Stomach (tissue), 4 donors: ENCODE results near the gene PTPN4.

Experiments used
- EP300 ChIP-seq: sonication (generic); formaldehyde crosslinking; IDR thresholded peaks from one replicate; pipeline ENCODE4 v1.6.1; 2017; ENCODE audit warnings: antibody characterized with exemption
- POLR2A ChIP-seq, 4 donors: fragments of 450-650 bp; IDR thresholded peaks; one replicate each; pipeline ENCODE4 v1.6.1; 2016; ENCODE audit warnings: antibody characterized with exemption in 4 of 4, control low read depth in 2 of 4, mild to moderate bottlenecking in 1 of 4, moderate library complexity in 1 of 4
- POLR2AphosphoS5 ChIP-seq, 3 donors: sonication (generic); formaldehyde crosslinking; IDR thresholded peaks; one replicate each; pipeline ENCODE4 v1.6.1; 2016; ENCODE audit warnings: antibody characterized with exemption in 3 of 3

DNA sequence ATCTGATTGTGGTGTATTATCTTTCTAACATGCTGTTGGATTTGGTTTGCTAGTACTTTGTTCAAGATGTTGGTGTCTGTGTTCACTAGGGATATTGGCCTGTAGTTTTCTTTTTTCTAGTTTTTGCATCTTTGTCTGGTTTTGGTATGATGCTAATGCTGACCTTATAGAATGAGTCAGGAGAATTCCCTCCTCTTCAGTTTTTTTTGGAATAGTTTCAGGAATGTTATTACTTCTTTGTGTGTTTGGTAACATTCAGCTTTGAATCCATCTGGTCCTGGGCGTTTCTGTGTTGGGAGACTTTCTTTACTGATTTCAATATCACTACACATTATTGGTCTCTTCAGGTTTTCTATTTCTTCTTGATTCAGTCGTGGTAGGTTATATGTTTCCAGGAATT is 129.0 kb downstream of the PTPN4 start:
- TF ChIP-seq POLR2A (IDR thresholded peaks at IDR 0.05): no peak
- TF ChIP-seq EP300: no peak
- TF ChIP-seq POLR2AphosphoS5 (IDR thresholded peaks at IDR 0.05): no peak
